GM12878 (cell line): ENCODE measurements around the gene KISS1. TPM values are rescaled to one million over a fixed set of nuclear protein-coding genes. Genes with fewer than 3 reads are reported as not detected.

Experiments used
- ATAC-seq: fragments of 200-7000 bp; cut with Tn5 transposase; 3 replicates; pipeline ENCODE4 v1.9.1; 2020; ENCODE audit warnings: mild to moderate bottlenecking, moderate library complexity
- BruUV-seq: library from RNA; stranded (reverse); fragments of 400-500 nt; replicated peaks from 2 replicates; lab custom pipeline; 2021; lab: Mats Ljungman, UMichigan
- CTCF ChIA-PET: fragments of 300-600 bp; sonication (Branson Sonifier 250); formaldehyde crosslinking; extraction: SDS; loops from one replicate; lab custom pipeline; 2021; ENCODE audit warnings: inconsistent platforms; lab: Yijun Ruan, JAX
- POLR2A ChIA-PET: fragments of 350-600 bp; formaldehyde crosslinking; extraction: SDS; loops from one replicate; lab custom pipeline; 2021; ENCODE audit warnings: inconsistent platforms; lab: Charles Lee
- RAD21 ChIA-PET: fragments of 300-600 bp; sonication (Branson Sonifier 250); formaldehyde crosslinking; loops from one replicate; lab custom pipeline; 2023; ENCODE audit warnings: antibody characterized with exemption; ENCODE audit not compliant: unreplicated experiment; lab: Charles Lee
- SMC1A ChIA-PET: fragments of 300-600 bp; sonication (Branson Sonifier 250); formaldehyde crosslinking; loops from one replicate; lab custom pipeline; 2023; ENCODE audit not compliant: unreplicated experiment, uncharacterized antibody; lab: Charles Lee
- DNase-seq: peaks from one replicate; pipeline ENCODE4 v3.0.0-alpha.2; 2011; ENCODE audit warnings: low read depth, low spot score
- FAIRE-seq: peaks from 3 replicates; lab custom pipeline; 2011; peaks lifted over from hg19 to GRCh38; lab: Jason Lieb, UNC
- H2AFZ ChIP-seq: 2 replicates; pipeline ENCODE4 v1.6.0; 2011; ENCODE audit warnings: low read depth, low read length, control low read depth; ENCODE audit not compliant: control insufficient read depth
- H3K27ac ChIP-seq: 2 replicates; pipeline ENCODE4 v1.5.1; 2011; ENCODE audit warnings: control low read depth; ENCODE audit not compliant: control insufficient read depth, insufficient read depth
- H3K27me3 ChIP-seq, 2 experiments: replicated peaks in 1 of 2; 2 replicates each; pipeline versions ENCODE4 v1.6.0 to v1.6.1; 2011; ENCODE audit warnings: low read length in 1 of 2; ENCODE audit not compliant: control insufficient read depth in 2 of 2, insufficient read depth in 2 of 2
- H3K36me3 ChIP-seq, 2 experiments: 2 replicates each; pipeline ENCODE4 v1.5.1; 2011; ENCODE audit warnings: low read length in 1 of 2; ENCODE audit not compliant: control insufficient read depth in 2 of 2, insufficient read depth in 2 of 2
- H3K4me1 ChIP-seq: 2 replicates; pipeline ENCODE4 v1.6.1; 2011; ENCODE audit warnings: mild to moderate bottlenecking, low read length, moderate library complexity, mixed read lengths; ENCODE audit not compliant: control insufficient read depth, insufficient read depth
- H3K4me2 ChIP-seq: 2 replicates; pipeline ENCODE4 v1.6.0; 2011; ENCODE audit warnings: control low read depth; ENCODE audit not compliant: control insufficient read depth, insufficient read depth
- H3K4me3 ChIP-seq: fragments of 200-600 bp; sonication (generic); 2 replicates; pipeline ENCODE4 v1.5.1; 2016
- H3K79me2 ChIP-seq: 2 replicates; pipeline ENCODE4 v1.6.0; 2011; ENCODE audit warnings: low read length; ENCODE audit not compliant: control insufficient read depth, insufficient read depth
- H3K9ac ChIP-seq: 2 replicates; pipeline ENCODE4 v1.8.0; 2011; ENCODE audit warnings: low read length, control low read depth, mixed read lengths; ENCODE audit not compliant: control insufficient read depth, insufficient read depth
- H3K9me3 ChIP-seq: replicated peaks from 3 replicates; pipeline ENCODE4 v1.5.1; 2011; ENCODE audit warnings: mild to moderate bottlenecking, low read length; ENCODE audit not compliant: control insufficient read depth, insufficient read depth
- H4K20me1 ChIP-seq: 2 replicates; pipeline ENCODE4 v1.6.0; 2011; ENCODE audit not compliant: control insufficient read depth, insufficient read depth
- BHLHE40 ChIP-seq, 2 experiments: fragments of 450-650 bp in 1 of 2; IDR thresholded peaks; 2 replicates each; pipeline ENCODE4 v1.6.1; 2011 to 2017; ENCODE audit warnings: low read depth in 2 of 2, borderline replicate concordance in 1 of 2, improper control_type of control experiment in 1 of 2, low read length in 1 of 2, mild to moderate bottlenecking in 1 of 2
- DPF2 ChIP-seq: fragments of 450-650 bp; IDR thresholded peaks from 2 replicates; pipeline ENCODE4 v1.6.1; 2017; ENCODE audit warnings: mild to moderate bottlenecking
- HDAC2 ChIP-seq: fragments of 200-600 bp; sonication (generic); IDR thresholded peaks from 2 replicates; pipeline ENCODE4 v1.6.1; 2017
- MEF2B ChIP-seq: fragments of 450-650 bp; IDR thresholded peaks from 2 replicates; pipeline ENCODE4 v1.6.1; 2018; ENCODE audit warnings: mild to moderate bottlenecking, moderate library complexity; ENCODE audit not compliant: partially characterized antibody, poor library complexity, severe bottlenecking
- NFYA ChIP-seq: IDR thresholded peaks from 2 replicates; pipeline ENCODE4 v1.6.1; 2011; ENCODE audit warnings: low read depth, mild to moderate bottlenecking, low read length, improper control_type of control experiment, borderline replicate concordance
- SMARCA5 ChIP-seq: fragments of 450-650 bp; IDR thresholded peaks from 2 replicates; pipeline ENCODE4 v1.6.1; 2017; ENCODE audit warnings: mild to moderate bottlenecking
- ZNF622 ChIP-seq: fragments of 450-650 bp; IDR thresholded peaks from 2 replicates; pipeline ENCODE4 v1.6.1; 2017; ENCODE audit warnings: mild to moderate bottlenecking, inconsistent platforms
- WGBS: methylation state at CpG from one replicate; pipeline ENCODE4 v1.1.6; 2016; ENCODE audit warnings: low lambda C conversion rate; ENCODE audit not compliant: insufficient replicate concordance, insufficient coverage; ENCODE audit errors: missing lambda C conversion rate; 5-methylcytosine and 5-hydroxymethylcytosine counted together
- in situ Hi-C: fragments of 300-500 bp; cut with MboI; formaldehyde crosslinking; loops from 9 replicates; pipeline ENCODE4 v1.14.3; 2018; ENCODE audit warnings: mixed read lengths
- intact Hi-C: fragments of 100-400 bp; cut with micrococcal nuclease; formaldehyde crosslinking; loops from one replicate; pipeline ENCODE4 v1.14.2; 2022; ENCODE audit not compliant: unreplicated experiment
- polyA plus RNA-seq, 11 experiments: library from polyadenylated mRNA; depleted of rRNA in 4 of 11; unstranded in 6 of 11; stranded (reverse) in 5 of 11; fragments of >200 nt; fragmentation: Nextera tagmentation in 4 of 11; fragmentation: Illumina TruSeq in 1 of 11; extraction: Ambion mirVana in 4 of 11; extraction: Trizol in 1 of 11; gene quantifications; 1 replicate in 1 of 11; 2 replicates in 10 of 11; pipeline versions ENCODE4 v1.2.1 to v1.2.3, GENCODE V29; 2011 to 2016; ENCODE audit warnings: inconsistent platforms in 2 of 11, missing spikeins in 2 of 11, low read depth in 1 of 11
- total RNA-seq, 4 experiments: library from RNA; depleted of rRNA in 3 of 4; stranded (reverse); fragments of >200 nt in 3 of 4; fragmentation: Illumina TruSeq in 1 of 4; extraction: Trizol in 1 of 4; gene quantifications; 2 replicates each; pipeline versions ENCODE4 v1.2.1 to v1.2.3, GENCODE V29; 2013 to 2021
- TF ChIP-seq, protein P1 (sequence below): fragments of 450-650 bp; formaldehyde crosslinking; IDR thresholded peaks from 2 replicates; pipeline ENCODE4 v1.4.0; 2022; ENCODE audit warnings: mild to moderate bottlenecking, moderate library complexity

Gene KISS1
- total and polyA plus RNA-seq, 10 of the 15 experiments (the other 5 are each of a cell fraction or from before 2014, with no cell fraction given), result not detected

DNA sequence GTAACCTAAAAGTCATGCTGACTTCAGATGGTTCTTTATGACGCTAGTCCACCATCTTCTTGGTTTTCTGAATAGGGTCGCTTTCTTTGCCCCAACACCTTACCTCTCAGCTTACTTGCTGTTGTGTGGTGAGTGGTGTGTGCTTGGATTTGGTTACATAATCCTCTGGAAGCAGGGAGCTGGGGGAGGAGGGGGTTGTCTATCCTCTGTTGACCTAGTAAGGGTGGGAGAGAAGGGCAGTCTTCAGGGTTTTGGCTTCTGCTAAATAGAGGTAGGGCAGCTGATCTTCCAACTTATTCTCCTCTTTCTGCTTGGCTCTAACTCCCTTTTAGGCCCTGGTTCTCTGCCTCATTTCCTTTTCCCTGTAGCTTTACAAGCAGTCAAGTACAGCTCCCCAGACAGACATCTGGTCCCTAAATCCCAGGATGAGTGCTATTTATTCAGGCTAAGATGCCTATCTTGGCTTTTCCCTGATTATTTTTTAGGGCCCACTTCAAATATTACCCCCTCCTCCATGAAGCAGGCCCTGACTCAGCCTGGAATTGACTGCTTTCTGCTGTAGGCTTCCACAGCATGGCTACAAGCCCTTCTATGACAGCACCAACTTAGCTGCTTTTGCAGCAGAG, 23.8 kb downstream of the KISS1 start (continued):
- no peak for TF ChIP-seq BHLHE40 (IDR thresholded peaks at IDR 0.05; ENCODE audit: borderline replicate concordance in 1 of 2, low read depth in 2 of 2, low read length in 1 of 2)
- TF ChIP-seq ZNF622, result no peak
- no peak for TF ChIP-seq NFYA
- no peak for TF ChIP-seq HDAC2
- no peak for TF ChIP-seq SMARCA5
- TF ChIP-seq, protein P1, sequence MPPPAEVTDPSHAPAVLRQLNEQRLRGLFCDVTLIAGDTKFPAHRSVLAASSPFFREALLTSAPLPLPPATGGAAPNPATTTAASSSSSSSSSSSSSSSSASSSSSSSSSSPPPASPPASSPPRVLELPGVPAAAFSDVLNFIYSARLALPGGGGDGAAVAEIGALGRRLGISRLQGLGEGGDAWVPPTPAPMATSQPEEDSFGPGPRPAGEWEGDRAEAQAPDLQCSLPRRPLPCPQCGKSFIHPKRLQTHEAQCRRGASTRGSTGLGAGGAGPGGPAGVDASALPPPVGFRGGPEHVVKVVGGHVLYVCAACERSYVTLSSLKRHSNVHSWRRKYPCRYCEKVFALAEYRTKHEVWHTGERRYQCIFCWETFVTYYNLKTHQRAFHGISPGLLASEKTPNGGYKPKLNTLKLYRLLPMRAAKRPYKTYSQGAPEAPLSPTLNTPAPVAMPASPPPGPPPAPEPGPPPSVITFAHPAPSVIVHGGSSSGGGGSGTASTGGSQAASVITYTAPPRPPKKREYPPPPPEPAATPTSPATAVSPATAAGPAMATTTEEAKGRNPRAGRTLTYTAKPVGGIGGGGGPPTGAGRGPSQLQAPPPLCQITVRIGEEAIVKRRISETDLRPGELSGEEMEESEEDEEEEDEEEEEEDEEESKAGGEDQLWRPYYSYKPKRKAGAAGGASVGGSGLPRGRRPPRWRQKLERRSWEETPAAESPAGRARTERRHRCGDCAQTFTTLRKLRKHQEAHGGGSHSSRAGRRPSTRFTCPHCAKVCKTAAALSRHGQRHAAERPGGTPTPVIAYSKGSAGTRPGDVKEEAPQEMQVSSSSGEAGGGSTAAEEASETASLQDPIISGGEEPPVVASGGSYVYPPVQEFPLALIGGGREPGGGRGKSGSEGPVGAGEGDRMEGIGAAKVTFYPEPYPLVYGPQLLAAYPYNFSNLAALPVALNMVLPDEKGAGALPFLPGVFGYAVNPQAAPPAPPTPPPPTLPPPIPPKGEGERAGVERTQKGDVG (CRISPR knock-in tag), result no peak
- TF ChIP-seq DPF2, result no peak

DNA sequence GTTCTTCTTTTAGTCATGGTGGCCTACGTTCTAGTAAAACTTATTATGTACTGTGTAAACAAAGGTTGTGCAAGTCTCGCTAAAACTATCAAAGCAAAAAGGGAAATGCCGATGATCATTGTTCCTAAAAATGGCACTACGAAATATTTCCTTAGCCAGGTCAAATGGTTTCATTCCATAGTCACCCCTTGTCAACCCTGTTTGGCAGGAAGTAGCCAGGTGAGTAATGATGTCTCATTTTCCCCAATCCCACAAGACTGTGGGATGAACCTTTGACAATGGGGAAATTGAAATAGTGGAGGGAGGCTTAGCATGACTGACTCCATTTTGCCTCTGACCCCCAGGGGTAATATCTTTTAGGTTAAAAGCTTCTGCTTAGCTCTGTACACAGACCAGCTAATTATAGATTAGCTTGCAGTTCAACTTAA, 24.5 kb downstream of the KISS1 start:
- RAD21 ChIA-PET, result no interaction called here
- no TSS peak for BruUV-seq
- CTCF ChIA-PET, result interaction anchor here (1.5 to 2.7 kb wide), 2 partner anchors 9 to 191 kb away, joined by 4 to 11 read pairs; no protein-coding TSS in a partner anchor

More for the DNA sequence above, 24.5 kb downstream of the KISS1 start:
- ChIA-PET SMC1A (interaction anchor here (2.3 kb wide), 1 partner anchor 227 kb away, joined by 6 read pairs; no protein-coding TSS in a partner anchor), POLR2A (no interaction called here)
- DNase-seq (no peak), FAIRE-seq (no peak), ATAC-seq (no peak)
- Histone ChIP-seq H4K20me1 (no peaks in the 10 kb centered on the region), H3K36me3 (no peaks in the 10 kb centered on the region), H3K4me2 (no peak overlapping the region), H3K4me3 (no peak overlapping the region), H3K9me3 (peaks cover 8% of the 10 kb centered on the region; the same call in 2 of the 3 replicates), H3K27ac (no peak overlapping the region), H3K27me3 (peaks cover 0 to 2% of the 10 kb centered on the region in 2 experiments; a peak in 1 of 4 replicates), H3K4me1 (no peaks in the 10 kb centered on the region), H3K9ac (no peak overlapping the region), H2AFZ (no peak overlapping the region), H3K79me2 (no peaks in the 10 kb centered on the region)
- in situ Hi-C loops, result no loop called here
- 40% methylated on average over 4 of the region's 4 CpGs for WGBS
- intact Hi-C loops, result no loop called here
- TF ChIP-seq MEF2B, result no peak
